KBM-7 (cell line): ENCODE measurements around the gene INTS15.
A peak's percentile ranks its signal among the peaks of the same experiment; 100 is the strongest.

ENCODE experiments used
- DNase-seq: peaks from one replicate; pipeline ENCODE4 v3.0.0-alpha.2; 2015
- in situ Hi-C: fragments of 300-500 bp; cut with MboI; formaldehyde crosslinking; loops from 2 replicates; pipeline ENCODE4 v1.14.3; 2020; ENCODE audit warnings: low sequenced_read_pairs, low pct_unique_long_range_greater_than_20kb, mixed read lengths

Gene INTS15

GRCh38 chr7:6637544-6638229, 47.9 kb downstream of the INTS15 start:
- in situ Hi-C loops, result no loop called here

GRCh38 chr7:6639032-6639431, 49.2 kb downstream of the INTS15 start:
- no peak for DNase-seq
- in situ Hi-C loops, result no loop called here

More at GRCh38 chr7:6637544-6638229, 47.9 kb downstream of the INTS15 start:
- DNase-seq, result peak; percentile 74

GRCh38 chr7:6639627-6640026, 49.8 kb downstream of the INTS15 start:
- in situ Hi-C loops, result no loop called here

DNA sequence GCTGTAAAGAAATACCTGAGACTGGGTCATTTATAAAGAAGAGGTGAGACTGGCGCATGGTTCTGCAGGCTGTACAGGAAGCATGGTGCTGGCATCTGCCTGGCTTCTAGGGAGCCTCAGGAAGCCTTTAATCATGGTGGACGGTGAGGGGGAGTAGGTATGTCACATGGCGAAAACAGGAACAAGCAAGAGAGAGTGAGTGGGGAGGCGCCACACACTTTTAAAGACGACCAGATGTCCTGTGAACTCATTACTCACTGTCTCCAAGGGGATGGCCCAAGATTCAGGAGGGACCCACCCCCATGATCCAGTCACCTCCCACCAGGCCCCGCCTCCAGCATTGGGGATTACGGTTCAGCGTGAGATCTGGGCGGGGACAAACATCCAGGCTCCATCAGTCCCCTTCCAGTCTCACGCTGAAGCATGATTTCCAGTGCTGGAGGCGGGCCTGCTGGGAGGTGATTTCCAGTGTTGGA, 50.5 kb downstream of the INTS15 start:
- peak; percentile 82 for DNase-seq
- in situ Hi-C loops, result no loop called here

More at GRCh38 chr7:6639627-6640026, 49.8 kb downstream of the INTS15 start:
- DNase-seq, result no peak

DNA sequence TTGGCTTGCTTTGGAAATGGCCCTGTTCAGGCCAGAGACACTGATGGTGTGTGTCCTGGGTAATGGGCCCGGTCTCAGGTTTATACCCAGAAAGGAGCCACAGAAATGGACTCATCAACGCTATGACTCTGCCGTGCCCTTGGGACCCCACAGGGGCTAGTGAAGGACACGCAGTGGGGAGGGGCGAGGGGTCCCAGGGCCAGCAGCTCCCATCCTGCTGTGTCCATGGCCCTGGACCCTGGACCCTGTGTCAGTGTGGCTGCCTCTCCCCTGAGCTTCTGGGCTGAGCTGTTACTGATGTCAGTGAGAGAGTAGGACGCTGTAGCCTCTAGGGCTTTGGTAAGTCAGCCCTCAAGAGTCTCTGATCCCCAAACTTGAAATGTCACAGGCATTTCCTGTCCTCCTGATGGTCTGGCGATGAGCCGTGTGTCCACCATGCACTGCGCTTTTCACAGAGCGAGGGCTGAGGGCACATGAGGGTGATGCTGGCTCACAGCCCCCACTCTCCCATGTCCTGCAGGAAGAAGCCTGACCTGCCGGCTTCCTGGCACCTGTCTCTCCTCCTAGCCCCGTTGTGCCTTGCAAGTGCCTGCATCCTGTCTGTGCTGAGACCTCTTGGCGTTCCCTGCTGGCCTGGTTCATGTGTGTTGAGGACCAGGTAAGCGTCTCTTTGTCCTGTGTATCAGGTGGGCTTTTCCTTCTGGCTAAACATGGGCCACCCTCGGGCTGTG, 51.6 kb downstream of the INTS15 start:
- no peak for DNase-seq
- in situ Hi-C loops, result no loop called here

DNA sequence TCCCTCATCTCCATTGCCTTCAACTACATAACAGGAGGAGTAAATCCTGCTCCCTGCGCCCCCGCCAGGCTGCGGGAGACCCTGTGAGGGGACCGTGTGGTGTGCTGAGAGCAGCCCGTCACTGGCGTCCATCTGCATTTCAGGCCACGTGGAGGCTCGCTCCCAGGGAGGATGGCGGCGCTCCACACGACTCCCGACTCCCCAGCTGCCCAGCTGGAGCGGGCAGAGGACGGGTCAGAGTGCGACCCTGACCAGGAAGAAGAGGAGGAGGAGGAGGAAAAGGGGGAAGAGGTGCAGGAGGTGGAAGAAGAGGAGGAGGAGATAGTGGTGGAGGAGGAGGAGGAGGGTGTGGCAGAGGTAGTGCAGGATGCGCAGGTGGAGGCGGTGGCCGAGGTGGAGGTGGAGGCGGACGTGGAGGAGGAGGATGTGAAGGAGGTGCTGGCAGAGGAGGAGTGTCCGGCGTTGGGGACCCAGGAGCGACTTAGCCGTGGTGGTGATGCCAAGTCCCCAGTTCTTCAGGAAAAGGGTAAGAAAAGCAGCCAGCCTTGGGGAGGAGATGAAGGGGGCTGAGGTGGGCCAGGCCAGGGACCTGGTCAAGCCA, 52.5 kb downstream of the INTS15 start:
- in situ Hi-C loops, result no loop called here
- no peak for DNase-seq

- no peak for DNase-seq
- in situ Hi-C loops, result no loop called here
Observed at GRCh38 chr7:6642861-6643640, 53.2 kb downstream of the INTS15 start.

DNA sequence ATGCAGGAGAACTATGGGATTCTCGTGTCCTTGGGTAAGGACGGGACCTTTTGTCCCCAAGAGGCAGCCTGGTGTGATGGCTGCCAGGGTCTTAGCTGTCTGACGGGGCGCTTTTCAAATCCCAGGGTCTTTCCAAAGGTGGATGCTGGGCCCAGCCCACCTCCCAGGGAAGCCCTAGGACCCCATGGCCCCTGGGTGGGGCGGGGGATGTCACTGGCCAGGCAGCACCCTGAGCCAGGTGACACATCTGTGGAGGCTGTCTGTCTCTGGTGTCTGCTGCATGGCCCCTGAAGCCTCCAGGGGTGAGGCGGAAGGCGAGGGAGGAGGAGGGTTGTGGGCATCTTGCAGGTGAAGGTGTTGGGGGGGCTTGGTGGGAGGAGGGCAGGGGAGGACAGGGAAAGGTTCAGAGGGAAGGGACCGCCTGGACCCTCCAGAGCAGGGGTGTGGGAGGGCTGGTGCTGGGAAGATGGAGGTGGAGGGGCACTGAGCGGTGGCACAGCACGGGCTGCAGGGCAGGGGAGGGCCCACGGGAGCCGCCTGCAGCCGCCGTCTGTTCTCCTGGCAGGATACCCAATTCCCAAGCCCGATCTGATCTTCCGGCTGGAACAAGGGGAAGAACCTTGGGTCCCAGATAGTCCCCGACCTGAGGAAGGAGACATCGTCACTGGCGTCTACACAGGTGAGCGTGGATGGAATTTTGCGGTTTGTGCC, 54.2 kb downstream of the INTS15 start:
- DNase-seq, result no peak
- in situ Hi-C loops, result no loop called here

GRCh38 chr7:6644728-6645127, 54.9 kb downstream of the INTS15 start:
- no peak for DNase-seq
- in situ Hi-C loops, result no loop called here

DNA sequence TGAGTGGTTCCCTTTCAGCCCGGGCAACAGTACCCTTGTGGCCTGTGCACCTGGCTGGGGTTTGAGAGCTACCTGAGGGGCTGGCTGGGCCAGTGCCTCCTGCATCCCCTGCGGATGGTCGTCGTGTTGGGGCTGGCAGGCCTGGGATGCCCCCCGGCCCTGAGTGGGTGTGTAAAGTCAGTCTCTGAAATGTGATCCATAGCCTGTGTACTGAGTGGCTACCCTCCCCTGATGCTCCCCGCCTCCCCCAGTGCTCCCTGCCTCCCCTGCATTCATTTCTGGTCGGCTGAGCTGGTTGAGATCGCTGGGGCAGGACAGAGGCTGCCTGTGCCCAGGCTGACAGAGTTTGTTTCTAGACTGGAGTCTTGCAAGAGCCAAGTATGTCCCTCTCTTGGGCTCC, 56.6 kb downstream of the INTS15 start:
- no peak for DNase-seq
- in situ Hi-C loops, result no loop called here

DNA sequence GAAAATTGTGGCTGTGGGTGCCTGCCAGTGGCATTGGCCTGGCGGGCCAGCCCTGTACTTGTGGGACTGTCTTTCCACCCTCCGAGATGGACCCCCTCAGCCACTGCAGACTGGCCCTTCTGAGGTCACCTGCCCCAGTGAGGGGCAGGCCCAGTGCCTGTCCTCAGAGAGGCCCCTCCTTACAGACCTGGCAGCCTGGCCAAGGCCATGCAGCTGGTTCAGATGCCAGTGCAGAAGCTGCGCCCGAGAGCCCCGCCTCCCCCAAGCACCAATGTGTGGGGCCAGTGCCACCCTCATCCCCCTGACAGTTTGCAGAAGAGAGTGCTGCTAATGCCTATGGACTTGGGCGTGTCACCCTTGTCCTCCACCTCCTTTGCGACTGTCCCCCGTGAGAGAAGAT, 57.3 kb downstream of the INTS15 start:
- in situ Hi-C loops, result no loop called here
- DNase-seq, result no peak

DNA sequence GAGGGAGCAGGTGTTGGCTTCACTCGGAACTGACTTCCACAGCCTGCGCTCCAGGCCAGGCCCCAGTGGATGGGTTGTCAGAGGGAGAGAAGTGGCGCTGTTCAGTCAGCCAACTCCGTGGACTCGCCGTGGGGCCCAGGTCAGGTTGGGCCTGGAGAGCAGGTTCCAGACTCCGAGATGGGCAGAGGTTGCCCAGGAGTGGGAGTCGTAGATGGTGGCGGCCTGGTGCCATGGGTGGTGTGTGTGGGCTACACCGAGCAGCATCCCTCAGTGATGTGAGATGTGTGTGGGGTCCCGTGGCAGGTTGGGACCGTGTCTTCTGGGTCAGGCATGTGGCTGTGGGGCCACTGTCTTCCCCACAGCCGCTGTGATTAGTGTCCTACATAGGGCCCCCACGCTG, 57.7 kb downstream of the INTS15 start:
- no peak for DNase-seq
- in situ Hi-C loops, result no loop called here

GRCh38 chr7:6648066-6648814, 58.4 kb downstream of the INTS15 start:
- no peak for DNase-seq
- in situ Hi-C loops, result no loop called here

DNA sequence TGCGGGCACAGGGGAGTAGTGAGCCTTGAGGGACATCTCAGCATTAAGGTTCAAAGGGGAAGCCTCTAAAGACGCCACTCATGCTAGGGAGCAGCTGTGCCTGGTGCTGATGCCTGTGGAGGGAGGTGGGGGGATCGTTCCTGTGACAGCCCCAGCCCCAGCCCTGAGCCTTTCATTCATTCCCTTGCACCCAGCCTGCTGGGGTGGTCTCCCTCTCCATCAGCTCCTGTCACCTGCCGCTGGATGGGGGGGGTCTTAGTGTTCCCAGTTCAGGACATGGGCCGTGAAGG, 58.9 kb downstream of the INTS15 start:
- no peak for DNase-seq
- in situ Hi-C loops, result no loop called here

GRCh38 chr7:6649241-6649961, 59.6 kb downstream of the INTS15 start:
- DNase-seq, result no peak
- in situ Hi-C loops, result no loop called here

GRCh38 chr7:6650086-6650485, 60.3 kb downstream of the INTS15 start:
- DNase-seq, result no peak
- in situ Hi-C loops, result no loop called here

DNA sequence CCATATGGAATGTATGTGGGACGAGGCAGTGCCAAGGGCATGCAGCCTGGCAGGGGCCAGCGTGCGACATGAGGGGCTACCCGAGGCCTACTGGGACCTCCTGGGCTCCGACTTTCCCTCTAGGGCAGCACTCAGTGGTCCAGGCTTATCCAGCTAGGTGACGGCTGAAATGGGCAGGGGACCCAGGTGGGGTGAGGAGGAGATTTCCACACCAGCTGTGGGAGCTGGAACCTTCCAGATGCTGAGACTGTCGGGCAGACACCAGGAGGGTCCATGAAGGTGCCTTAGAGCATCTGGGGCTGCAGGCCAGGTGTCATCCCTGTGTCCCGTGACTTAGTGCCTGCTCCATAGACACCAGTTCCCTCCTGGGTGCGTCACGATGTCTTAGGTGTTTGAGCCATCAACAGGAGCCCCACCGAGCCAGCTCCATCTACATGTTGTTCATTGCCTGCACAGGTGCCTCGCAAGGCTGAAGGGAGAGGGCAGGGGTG, 60.7 kb downstream of the INTS15 start:
- DNase-seq, result no peak
- in situ Hi-C loops, result no loop called here
